Activated T-helper 2 cell treated with anti-CD3 and anti-CD28 coated beads, Interferon-gamma antibody, Interleukin-2, Interleukin-4, amounts not matched to agents 10 μg/mL and 5 μg/mL and 100 μg/mL, durations not matched to agents 14 hours and 24 hours and 36 hours (primary cell): ENCODE measurements around the gene AMER3. TPM values are rescaled to one million over a fixed set of nuclear protein-coding genes. Genes with fewer than 3 reads are reported as not detected.
"Not testable (repeated sequence)": the region's sequence is repeated elsewhere in the genome, so short reads cannot be mapped to it uniquely, and the experiment has no call there.

ENCODE experiments used
- DNase-seq: peaks from one replicate; pipeline ENCODE4 v3.0.0; 2021; ENCODE audit warnings: low spot score
- H3K27ac Mint-ChIP-seq: one replicate; pipeline ENCODE4 v1.8.0; 2021; ENCODE audit warnings: mixed read lengths
- H3K27me3 Mint-ChIP-seq: one replicate; pipeline ENCODE4 v1.8.0; 2021; ENCODE audit warnings: low read depth, mixed read lengths
- H3K36me3 Mint-ChIP-seq: one replicate; pipeline ENCODE4 v1.8.0; 2021; ENCODE audit warnings: low read depth, mixed read lengths
- H3K4me1 Mint-ChIP-seq: one replicate; pipeline ENCODE4 v1.8.0; 2021; ENCODE audit warnings: low read depth, mixed read lengths
- H3K4me3 Mint-ChIP-seq: one replicate; pipeline ENCODE4 v1.8.0; 2021; ENCODE audit warnings: low read depth, mild to moderate bottlenecking, moderate library complexity, mixed read lengths
- H3K9me3 Mint-ChIP-seq: one replicate; pipeline ENCODE4 v1.8.0; 2021; ENCODE audit warnings: mixed read lengths
- intact Hi-C: fragments of 100-400 bp; cut with micrococcal nuclease; formaldehyde crosslinking; loops from one replicate; pipeline ENCODE4 v1.15.1; 2023
- total RNA-seq: library from RNA; stranded (reverse); gene quantifications from 2 replicates; pipeline ENCODE4 v1.2.3, GENCODE V29; 2022

AMER3 gene
- total RNA-seq, 1 donor from 2014 or later = not detected

- H3K4me3 Mint-ChIP-seq, H3K4me1 Mint-ChIP-seq, H3K27ac Mint-ChIP-seq, H3K36me3 Mint-ChIP-seq, intact Hi-C loops, DNase-seq, H3K9me3 Mint-ChIP-seq: not testable (repeated sequence)
- peaks cover 16% of the 10 kb centered on the region for H3K27me3 Mint-ChIP-seq
Observed at GRCh38 chr2:130732257-130732656, 23.1 kb upstream of the AMER3 start.

GRCh38 chr2:130735200-130735599, 20.1 kb upstream of the AMER3 start:
- Mint-ChIP-seq H3K9me3 (no peaks in the 10 kb centered on the region), H3K4me3 (no peak overlapping the region), H3K27me3 (peaks cover 14% of the 10 kb centered on the region), H3K4me1 (no peaks in the 10 kb centered on the region), H3K36me3 (no peaks in the 10 kb centered on the region), H3K27ac (no peak overlapping the region)
- intact Hi-C loops = no loop called here
- no peak for DNase-seq

- H3K27me3 Mint-ChIP-seq = peaks cover 11% of the 10 kb centered on the region
- DNase-seq = no peak
- no peaks in the 10 kb centered on the region for H3K9me3 Mint-ChIP-seq
- H3K4me1 Mint-ChIP-seq = no peaks in the 10 kb centered on the region
- no peak overlapping the region for H3K27ac Mint-ChIP-seq
- H3K36me3 Mint-ChIP-seq = no peaks in the 10 kb centered on the region
- H3K4me3 Mint-ChIP-seq = no peak overlapping the region
- intact Hi-C loops = no loop called here
Observed at GRCh38 chr2:130736487-130736886, 18.9 kb upstream of the AMER3 start.

- H3K27ac Mint-ChIP-seq = no peak overlapping the region
- intact Hi-C loops = no loop called here
- no peaks in the 10 kb centered on the region for H3K36me3 Mint-ChIP-seq
- no peak for DNase-seq
- no peak overlapping the region for H3K4me3 Mint-ChIP-seq
- H3K9me3 Mint-ChIP-seq = no peaks in the 10 kb centered on the region
- H3K4me1 Mint-ChIP-seq = no peaks in the 10 kb centered on the region
- peaks cover 12% of the 10 kb centered on the region for H3K27me3 Mint-ChIP-seq
Observed at GRCh38 chr2:130737592-130737991, 17.7 kb upstream of the AMER3 start.

- intact Hi-C loops = no loop called here
- no peak overlapping the region for H3K4me3 Mint-ChIP-seq
- H3K36me3 Mint-ChIP-seq = no peaks in the 10 kb centered on the region
Observed at GRCh38 chr2:130740671-130741070, 14.7 kb upstream of the AMER3 start.

GRCh38 chr2:130743278-130743677, 12.1 kb upstream of the AMER3 start:
- Mint-ChIP-seq H3K27ac (no peak overlapping the region), H3K4me1 (no peaks in the 10 kb centered on the region), H3K36me3 (no peaks in the 10 kb centered on the region), H3K27me3 (peaks cover 18% of the 10 kb centered on the region), H3K9me3 (no peaks in the 10 kb centered on the region), H3K4me3 (no peak overlapping the region)
- no peak for DNase-seq
- intact Hi-C loops = no loop called here

More at GRCh38 chr2:130740671-130741070, 14.7 kb upstream of the AMER3 start:
- Mint-ChIP-seq H3K4me1 (no peaks in the 10 kb centered on the region), H3K27ac (no peak overlapping the region), H3K27me3 (peaks cover 15% of the 10 kb centered on the region), H3K9me3 (no peaks in the 10 kb centered on the region)
- DNase-seq = no peak

GRCh38 chr2:130744287-130745117, 10.8 kb upstream of the AMER3 start:
- no peak overlapping the region for H3K4me3 Mint-ChIP-seq
- peaks cover 18% of the 10 kb centered on the region for H3K27me3 Mint-ChIP-seq
- no peak overlapping the region for H3K27ac Mint-ChIP-seq
- no peaks in the 10 kb centered on the region for H3K9me3 Mint-ChIP-seq
- DNase-seq = no peak
- H3K4me1 Mint-ChIP-seq = no peaks in the 10 kb centered on the region
- H3K36me3 Mint-ChIP-seq = no peaks in the 10 kb centered on the region
- intact Hi-C loops = no loop called here

- Mint-ChIP-seq H3K36me3 (no peaks in the 10 kb centered on the region), H3K9me3 (no peaks in the 10 kb centered on the region), H3K27me3 (peaks cover 16% of the 10 kb centered on the region), H3K4me3 (no peak overlapping the region), H3K27ac (no peak overlapping the region), H3K4me1 (no peaks in the 10 kb centered on the region)
- no peak for DNase-seq
- intact Hi-C loops = no loop called here
Observed at GRCh38 chr2:130749078-130749477, 6.3 kb upstream of the AMER3 start.

GRCh38 chr2:130749641-130750040, 5.7 kb upstream of the AMER3 start:
- intact Hi-C loops = no loop called here
- Mint-ChIP-seq H3K4me3 (no peak overlapping the region), H3K27ac (no peak overlapping the region), H3K36me3 (no peaks in the 10 kb centered on the region), H3K27me3 (peaks cover 15% of the 10 kb centered on the region), H3K4me1 (no peaks in the 10 kb centered on the region), H3K9me3 (no peaks in the 10 kb centered on the region)
- no peak for DNase-seq

- H3K4me3 Mint-ChIP-seq = no peak overlapping the region
- no peaks in the 10 kb centered on the region for H3K4me1 Mint-ChIP-seq
- H3K27me3 Mint-ChIP-seq = peaks cover 29% of the 10 kb centered on the region
- H3K27ac Mint-ChIP-seq = no peak overlapping the region
- no peak for DNase-seq
- no peaks in the 10 kb centered on the region for H3K9me3 Mint-ChIP-seq
- intact Hi-C loops = no loop called here
- H3K36me3 Mint-ChIP-seq = no peaks in the 10 kb centered on the region
Observed at GRCh38 chr2:130754811-130755210, 529 bp upstream of the AMER3 start.

- Mint-ChIP-seq H3K9me3 (no peaks in the 10 kb centered on the region), H3K27ac (no peak overlapping the region), H3K36me3 (no peaks in the 10 kb centered on the region), H3K27me3 (peaks cover 29% of the 10 kb centered on the region), H3K4me3 (no peak overlapping the region), H3K4me1 (no peaks in the 10 kb centered on the region)
- no peak for DNase-seq
- intact Hi-C loops = no loop called here
Observed at GRCh38 chr2:130756053-130756873, 923 bp downstream of the AMER3 start.

GRCh38 chr2:130756874-130757668, 1.7 kb downstream of the AMER3 start:
- H3K36me3 Mint-ChIP-seq = no peaks in the 10 kb centered on the region
- H3K4me1 Mint-ChIP-seq = no peaks in the 10 kb centered on the region
- intact Hi-C loops = no loop called here
- no peak overlapping the region for H3K4me3 Mint-ChIP-seq
- no peak for DNase-seq
- peaks cover 29% of the 10 kb centered on the region for H3K27me3 Mint-ChIP-seq
- no peak overlapping the region for H3K27ac Mint-ChIP-seq
- H3K9me3 Mint-ChIP-seq = no peaks in the 10 kb centered on the region
